GM19328 (cell line): ENCODE measurements around the gene EML2.
"Not testable (repeated sequence)": the region's sequence is repeated elsewhere in the genome, so short reads cannot be mapped to it uniquely, and the experiment has no call there.

Experiments used
- ATAC-seq: cut with Tn5 transposase; IDR thresholded peaks from one replicate; pipeline ENCODE4 v1.9.1; 2021; ENCODE audit warnings: mild to moderate bottlenecking, moderate library complexity; ENCODE audit not compliant: unreplicated experiment

EML2 gene, protein sequence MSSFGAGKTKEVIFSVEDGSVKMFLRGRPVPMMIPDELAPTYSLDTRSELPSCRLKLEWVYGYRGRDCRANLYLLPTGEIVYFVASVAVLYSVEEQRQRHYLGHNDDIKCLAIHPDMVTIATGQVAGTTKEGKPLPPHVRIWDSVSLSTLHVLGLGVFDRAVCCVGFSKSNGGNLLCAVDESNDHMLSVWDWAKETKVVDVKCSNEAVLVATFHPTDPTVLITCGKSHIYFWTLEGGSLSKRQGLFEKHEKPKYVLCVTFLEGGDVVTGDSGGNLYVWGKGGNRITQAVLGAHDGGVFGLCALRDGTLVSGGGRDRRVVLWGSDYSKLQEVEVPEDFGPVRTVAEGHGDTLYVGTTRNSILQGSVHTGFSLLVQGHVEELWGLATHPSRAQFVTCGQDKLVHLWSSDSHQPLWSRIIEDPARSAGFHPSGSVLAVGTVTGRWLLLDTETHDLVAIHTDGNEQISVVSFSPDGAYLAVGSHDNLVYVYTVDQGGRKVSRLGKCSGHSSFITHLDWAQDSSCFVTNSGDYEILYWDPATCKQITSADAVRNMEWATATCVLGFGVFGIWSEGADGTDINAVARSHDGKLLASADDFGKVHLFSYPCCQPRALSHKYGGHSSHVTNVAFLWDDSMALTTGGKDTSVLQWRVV

DNA sequence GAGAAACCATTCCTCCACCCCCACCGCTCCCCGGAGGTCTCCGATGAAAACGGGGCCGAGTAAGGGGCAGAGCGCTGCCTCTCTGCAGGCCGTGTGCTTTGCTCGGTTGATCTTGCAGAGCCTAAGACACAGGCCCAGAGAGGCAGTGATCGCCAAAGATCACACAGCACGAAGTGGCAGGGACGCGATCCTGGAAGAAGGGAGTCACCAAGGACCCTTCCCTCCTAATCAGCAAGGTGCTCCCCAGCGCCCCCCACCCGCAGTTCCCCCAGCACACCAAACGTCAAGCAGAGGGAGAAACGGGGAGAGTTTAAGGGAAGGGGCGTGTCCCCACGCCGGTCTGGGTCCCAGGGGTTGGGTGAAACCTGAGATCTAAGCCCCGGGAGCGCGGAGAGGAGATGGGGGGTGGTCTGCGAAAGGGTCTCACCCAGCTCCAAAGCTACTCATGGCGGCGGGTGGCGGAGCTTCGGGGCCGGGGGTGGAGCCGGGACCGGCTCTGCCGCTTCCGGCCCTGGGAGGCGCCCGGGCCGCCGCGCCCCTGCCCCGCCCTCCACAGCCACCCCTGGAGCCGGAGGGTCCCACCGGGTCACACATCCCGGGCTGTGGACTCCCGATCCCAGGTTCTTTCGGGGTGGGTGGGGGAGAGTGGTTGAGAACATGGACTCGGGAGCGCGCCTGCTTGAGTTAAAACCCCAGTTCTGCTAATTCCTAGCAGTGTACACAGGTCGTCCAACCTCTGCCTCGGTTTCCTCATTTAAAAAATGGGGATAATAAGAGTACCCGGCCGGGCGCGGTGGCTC is at the start of gene EML2:
Gene EML2 (minus strand): TSS at position 468 of the 800 bp plus-strand sequence. CDS start 21 bp downstream, at position 447.
- no peak for ATAC-seq

DNA sequence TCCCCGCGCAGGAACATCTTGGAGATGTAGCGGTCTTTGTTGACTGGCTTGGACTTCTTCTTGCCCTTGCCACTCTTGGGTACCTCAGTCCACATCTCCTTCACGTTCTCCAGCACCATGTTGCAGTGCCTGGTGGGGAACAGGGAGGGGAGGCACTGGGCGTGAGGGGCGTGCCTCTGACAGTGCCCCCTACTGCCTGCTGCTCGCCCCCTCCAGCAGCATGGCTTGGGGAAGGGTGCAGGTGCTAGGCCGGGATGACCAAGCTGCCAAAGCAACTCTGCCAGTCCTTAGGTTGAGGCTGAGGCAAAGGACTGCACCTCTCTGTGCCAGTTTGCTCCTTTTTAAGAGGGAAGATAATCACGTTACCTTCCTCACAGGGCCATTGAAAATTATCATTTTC is 48.4 kb upstream of the EML2 start:
- no peak for ATAC-seq

- not testable (repeated sequence) for ATAC-seq
These were observed 45.8 kb upstream of the EML2 start for GRCh38 chr19:45685045-45685444.

GRCh38 chr19:45682908-45683307 is 43.7 kb upstream of the EML2 start:
- ATAC-seq, result no peak

- no peak for ATAC-seq
These were observed 42.9 kb upstream of the EML2 start for GRCh38 chr19:45682117-45682516.

DNA sequence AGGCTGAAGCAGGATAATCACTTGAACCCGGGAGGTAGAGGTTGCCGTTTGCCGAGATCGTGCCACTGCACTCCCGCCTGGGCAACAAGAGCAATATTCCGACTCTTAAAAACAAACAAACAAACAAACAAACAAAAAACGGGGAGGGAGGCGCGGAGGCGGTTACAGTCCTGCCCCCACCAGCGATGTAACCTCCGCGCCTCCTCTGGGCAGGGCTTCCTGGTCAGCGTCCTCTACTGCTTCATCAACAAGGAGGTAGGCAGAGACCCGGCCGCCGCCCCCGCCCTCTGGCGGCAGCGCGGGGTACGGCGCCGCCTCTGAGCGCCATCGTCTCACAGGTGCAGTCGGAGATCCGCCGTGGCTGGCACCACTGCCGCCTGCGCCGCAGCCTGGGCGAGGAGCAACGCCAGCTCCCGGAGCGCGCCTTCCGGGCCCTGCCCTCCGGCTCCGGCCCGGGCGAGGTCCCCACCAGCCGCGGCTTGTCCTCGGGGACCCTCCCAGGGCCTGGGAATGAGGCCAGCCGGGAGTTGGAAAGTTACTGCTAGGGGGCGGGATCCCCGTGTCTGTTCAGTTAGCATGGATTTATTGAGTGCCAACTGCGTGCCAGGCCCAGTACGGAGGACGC is 42.3 kb upstream of the EML2 start:
- ATAC-seq, result no peak

GRCh38 chr19:45677351-45678230 is 38.4 kb upstream of the EML2 start:
- no peak for ATAC-seq

DNA sequence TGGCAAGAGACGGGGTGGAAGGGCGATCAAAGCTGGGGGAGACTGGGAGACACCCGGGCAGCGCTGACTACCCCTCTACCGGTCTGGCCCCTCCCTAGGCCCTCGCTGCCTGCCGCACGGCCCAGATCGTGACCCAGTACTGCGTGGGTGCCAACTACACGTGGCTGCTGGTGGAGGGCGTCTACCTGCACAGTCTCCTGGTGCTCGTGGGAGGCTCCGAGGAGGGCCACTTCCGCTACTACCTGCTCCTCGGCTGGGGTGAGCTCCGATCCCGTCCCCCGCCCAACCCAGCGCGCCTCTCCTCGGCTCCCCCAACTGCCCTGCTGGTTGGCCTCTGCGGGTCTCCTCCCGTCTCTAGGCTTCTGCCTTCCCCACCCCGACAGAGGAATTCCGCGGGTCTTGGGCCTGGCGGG is 37.7 kb upstream of the EML2 start:
- ATAC-seq, result no peak

DNA sequence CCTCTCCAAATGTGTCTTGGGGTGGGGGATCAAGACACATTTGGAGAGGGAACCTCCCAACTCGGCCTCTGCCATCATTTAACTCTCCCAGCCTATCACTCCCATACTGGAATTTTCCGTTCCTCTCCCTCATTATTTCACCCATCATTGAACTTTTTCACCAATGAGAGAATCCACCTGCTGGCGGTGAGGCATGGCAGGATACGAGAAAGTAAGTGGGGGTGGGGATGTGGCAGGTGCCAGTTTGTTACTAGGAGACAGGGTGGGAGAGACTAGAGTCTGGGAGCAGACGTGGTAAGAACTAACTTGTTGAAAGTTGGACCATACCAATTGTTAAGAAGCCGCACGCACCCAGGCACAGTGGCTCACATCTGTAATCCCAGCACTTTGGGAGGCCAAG is 35.7 kb upstream of the EML2 start:
- ATAC-seq, result no peak

DNA sequence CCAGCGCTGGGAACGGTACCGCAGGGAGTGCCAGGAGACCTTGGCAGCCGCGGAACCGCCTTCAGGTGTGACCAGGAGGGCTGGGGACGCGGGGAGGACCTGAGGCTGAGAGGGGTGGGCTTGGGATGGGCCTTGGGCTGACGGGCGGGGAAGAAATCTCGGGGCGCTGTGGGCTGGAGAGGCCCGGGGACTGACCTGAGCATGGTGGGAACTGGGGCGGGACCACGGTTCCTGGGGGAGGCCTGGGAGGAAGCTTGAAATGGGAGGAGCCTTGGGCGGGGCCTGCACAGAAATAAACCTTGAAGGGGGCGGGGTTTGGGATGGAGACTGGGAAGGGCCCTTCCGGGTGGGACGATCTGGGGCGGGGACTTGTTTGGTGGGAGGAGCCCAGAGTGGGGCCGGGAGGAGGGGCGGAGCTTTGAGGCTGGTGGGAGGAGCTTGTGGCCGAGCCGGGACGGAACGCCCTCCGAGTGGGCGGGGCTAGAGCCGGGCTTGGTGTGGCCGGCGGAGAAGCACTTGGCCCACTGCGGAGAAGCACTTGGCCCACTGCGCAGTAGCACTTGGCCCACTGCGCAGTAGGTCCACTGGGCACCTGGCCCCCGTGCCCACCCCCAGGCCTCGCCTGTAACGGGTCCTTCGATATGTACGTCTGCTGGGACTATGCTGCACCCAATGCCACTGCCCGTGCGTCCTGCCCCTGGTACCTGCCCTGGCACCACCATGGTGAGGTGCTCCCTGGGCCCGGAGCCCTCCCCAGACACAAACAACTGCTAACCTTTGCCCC is 31.7 kb upstream of the EML2 start:
- no peak for ATAC-seq

DNA sequence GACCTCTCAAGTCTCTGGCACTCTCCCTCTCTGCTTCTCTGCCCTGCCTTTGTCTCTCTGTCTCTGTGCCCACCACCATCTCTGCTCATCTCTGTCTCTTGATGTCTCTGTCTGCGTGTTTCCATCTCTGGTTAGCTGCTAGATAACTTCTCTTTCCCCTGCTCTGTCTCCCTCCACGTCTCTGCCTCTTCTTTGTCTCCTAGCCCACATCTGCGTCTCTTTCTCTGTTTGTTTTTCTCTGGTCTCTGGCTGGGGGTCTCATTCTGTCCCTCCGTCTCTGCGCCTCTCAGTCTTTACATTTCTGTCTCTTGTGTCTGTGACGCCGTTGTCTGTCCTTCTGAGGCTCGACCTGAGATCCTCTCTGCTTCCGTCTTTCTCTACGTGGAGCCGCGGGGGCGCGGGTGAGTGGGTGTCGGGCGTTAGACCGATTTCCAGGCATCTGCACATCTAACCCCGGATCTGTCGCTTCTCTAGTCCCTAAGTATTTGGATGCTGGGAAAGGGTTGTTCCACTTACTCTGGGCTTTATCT is 29.2 kb upstream of the EML2 start:
- ATAC-seq, result no peak

DNA sequence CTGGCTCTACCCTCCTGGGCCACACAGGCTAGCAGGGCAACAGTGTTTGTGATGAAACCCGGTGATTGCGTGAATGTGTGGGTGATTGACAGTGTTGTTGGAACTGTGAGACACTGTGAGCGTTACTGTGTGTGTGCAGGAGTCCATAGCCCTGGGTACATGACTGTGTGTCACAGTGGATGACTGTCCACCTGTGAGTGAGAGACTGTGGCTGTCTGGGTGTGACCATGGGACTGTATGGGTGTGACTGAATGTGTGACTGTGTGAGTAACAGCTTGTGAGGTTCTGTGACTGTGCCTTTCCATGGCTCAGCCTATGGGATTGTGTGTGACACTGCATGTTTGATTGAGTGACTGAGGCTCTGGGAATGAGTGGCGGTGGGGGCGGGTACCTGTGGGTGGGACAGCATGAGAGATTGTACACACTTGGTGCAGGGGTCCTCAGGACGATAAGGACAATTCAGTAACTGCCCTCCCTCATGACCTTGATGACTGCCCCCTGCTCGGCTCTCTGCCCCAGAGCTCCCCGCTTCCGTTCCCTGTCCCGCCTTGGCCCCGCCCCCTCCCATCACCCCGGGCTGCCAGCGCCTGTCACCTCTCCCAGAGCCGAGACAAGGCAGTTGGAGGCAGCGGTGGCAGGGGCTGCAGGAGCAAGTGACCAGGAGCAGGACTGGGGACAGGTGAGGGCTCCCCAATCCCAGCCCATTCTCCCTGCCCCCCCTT is 28.6 kb upstream of the EML2 start, which contains the start of gene GIPR:
Gene GIPR (plus strand): TSS at position 602 of the 722 bp plus-strand sequence. CDS start 1,300 bp downstream, outside the sequence.
- no peak for ATAC-seq

DNA sequence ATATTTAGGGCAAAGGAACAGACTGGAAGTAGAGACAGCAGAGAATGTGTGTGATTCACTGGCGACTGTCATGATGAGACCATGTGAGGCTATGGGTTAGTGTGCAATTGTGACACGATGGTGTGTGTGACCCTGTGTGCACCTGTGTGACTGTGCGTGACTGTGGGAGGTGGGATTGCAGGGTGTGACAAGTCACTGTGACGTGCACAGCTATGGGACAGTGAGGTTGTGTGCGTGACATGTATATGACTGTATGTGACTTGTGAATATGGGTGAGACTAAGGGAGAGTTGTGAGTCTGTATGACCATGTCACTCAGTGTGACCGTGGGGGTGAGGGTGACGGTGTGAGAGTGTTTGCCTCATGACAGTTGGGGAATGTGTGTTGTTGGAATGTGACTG is 25.4 kb upstream of the EML2 start:
- no peak for ATAC-seq

DNA sequence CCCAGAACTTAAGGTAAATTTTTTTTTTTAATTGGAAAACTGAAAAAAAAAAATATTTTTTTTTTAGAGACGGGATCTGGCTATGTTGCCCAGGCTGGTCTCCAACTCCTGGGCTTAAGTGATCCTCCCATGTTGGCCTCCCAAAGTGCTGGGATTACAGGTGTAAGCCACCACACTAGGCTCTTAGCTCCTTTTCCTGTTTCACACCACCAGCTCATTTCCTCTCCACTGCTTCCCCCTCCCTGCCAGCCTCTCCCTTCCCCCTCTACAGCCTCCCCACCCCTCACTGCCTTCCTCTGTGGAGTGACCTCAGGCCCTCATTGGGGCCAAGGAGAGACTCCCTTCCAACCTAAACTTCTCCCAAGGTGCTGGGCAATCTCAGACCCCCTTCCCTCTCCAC is 24.6 kb upstream of the EML2 start:
- ATAC-seq, result no peak

- ATAC-seq, result no peak
These were observed 21.4 kb upstream of the EML2 start for GRCh38 chr19:45660636-45661035.

- no peak for ATAC-seq
These were observed 20.0 kb upstream of the EML2 start for GRCh38 chr19:45659096-45659729.

DNA sequence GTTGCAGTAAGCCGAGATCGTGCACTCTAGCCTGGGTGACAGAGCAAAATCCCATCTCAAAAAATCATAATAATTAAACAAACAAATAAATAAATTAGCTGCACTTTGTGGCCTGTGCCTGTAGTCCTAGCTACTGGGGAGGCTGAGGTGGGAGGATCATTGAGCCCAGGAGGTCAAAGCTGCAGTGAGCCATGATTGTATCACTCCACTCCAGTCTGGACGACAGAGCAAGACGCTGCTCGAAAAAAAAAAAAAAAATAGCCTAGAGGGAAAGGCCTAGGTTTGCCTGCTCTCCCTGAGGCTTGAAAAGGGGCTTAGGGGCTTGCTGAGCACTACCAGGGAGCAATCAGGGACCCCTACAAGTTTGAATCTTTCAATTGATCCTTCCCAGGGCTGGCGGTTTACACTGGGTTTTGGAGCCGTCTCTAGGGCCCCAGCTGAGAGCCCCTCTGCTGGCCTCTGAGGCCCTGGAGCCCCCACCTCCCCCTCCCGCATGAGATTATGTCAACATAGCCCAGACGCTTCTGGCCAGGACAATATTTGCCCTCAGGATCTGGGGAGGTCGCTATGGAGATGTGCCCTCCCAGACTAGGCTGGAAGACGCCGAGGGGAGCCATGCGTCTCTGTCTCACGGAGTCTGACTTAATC is 18.4 kb upstream of the EML2 start:
- ATAC-seq, result no peak
